ENCODE measurements around the gene KRT84.

The KRT84 gene

GRCh38 chr12:52366738-52367485 is 18.5 kb downstream of the KRT84 start, which contains the start of gene KRT85:
TSS of gene KRT85 (minus strand) at chr12:52367481. CDS start at chr12:52367405, 76 bp downstream.
- TF ChIP-seq CTCF (IDR thresholded peaks at IDR 0.05; ENCODE audit: control extremely low read depth, extremely low read depth, low read depth, missing control alignments), result no peak
- ChIA-PET POLR2A (no interaction called here), CTCF (interaction anchor here (0.9 to 1.1 kb wide), 3 partner anchors 19 to 504 kb away, joined by 3 read pairs; partner anchors contain the start of gene KRT84)
- no peak for DNase-seq (ENCODE audit: extremely low spot score)

DNA sequence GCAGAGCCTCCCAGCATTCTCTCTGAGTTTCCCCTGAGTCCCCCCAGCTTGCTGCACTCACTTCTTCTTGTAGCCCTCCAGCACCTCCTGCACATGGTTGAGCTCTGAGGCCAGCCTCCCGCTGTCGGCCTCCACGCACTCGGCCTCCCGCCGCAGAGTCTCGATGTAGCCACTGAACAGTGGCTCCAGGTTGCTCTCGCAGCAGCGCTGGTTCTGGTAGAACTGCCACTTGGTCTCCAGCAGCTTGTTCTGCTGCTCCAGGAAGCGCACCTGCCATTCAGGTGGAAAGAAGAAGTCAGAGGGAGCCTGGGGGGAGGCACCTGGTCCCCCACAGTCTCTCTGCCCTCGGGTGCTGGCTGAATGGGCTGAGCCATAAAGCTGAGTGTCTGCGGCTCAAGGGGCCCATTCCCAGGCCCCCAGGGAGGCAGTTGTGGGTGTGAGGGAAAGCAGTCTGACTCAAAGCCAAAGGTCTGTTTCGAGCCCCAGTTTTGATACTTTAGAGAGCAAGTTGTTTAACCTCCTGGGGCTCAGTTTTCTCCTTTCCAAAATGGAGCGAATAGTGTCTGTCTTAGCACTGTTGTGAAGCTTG is 20.5 kb downstream of the KRT84 start:
- POLR2A ChIA-PET, result no interaction called here
- no peak for DNase-seq (ENCODE audit: extremely low spot score)
- CTCF ChIA-PET, result interaction anchor here (1.3 kb wide), 1 partner anchor 9 kb away, joined by 4 read pairs; no protein-coding TSS in a partner anchor
- TF ChIP-seq CTCF (IDR thresholded peaks at IDR 0.05; ENCODE audit: control extremely low read depth, extremely low read depth, low read depth, missing control alignments), result no peak

DNA sequence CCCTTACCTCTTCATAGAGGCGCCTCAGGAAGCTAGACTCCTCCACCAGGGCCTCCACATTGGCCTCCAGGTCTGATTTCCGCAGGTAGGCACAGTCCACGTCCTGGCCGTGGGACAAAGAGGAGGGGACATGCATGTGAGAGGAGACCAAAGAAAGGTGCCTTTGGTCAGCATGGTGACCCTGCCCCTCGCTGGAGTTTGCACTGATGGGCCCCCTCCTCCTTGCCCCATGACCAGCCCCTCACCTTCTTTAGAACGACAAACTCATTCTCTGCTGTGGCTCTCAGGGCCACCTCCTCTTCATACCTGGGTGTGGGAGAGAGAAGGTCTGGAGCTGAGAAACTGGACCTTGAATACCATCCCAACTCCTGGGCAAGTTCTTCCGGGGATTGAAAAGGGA is 21.4 kb downstream of the KRT84 start:
- CTCF ChIA-PET, result interaction anchor here (0.8 to 1.3 kb wide), 2 partner anchors 9 to 10 kb away, joined by 3 to 4 read pairs; no protein-coding TSS in a partner anchor
- no peak for DNase-seq (ENCODE audit: extremely low spot score)
- TF ChIP-seq CTCF (IDR thresholded peaks at IDR 0.05; ENCODE audit: control extremely low read depth, extremely low read depth, low read depth, missing control alignments), result no peak
- POLR2A ChIA-PET, result no interaction called here

GRCh38 chr12:52363111-52363679 is 22.3 kb downstream of the KRT84 start:
- no peak for TF ChIP-seq CTCF (IDR thresholded peaks at IDR 0.05; ENCODE audit: control extremely low read depth, extremely low read depth, low read depth, missing control alignments)
- POLR2A ChIA-PET, result no interaction called here
- CTCF ChIA-PET, result no interaction called here
- no peak for DNase-seq (ENCODE audit: extremely low spot score)

DNA sequence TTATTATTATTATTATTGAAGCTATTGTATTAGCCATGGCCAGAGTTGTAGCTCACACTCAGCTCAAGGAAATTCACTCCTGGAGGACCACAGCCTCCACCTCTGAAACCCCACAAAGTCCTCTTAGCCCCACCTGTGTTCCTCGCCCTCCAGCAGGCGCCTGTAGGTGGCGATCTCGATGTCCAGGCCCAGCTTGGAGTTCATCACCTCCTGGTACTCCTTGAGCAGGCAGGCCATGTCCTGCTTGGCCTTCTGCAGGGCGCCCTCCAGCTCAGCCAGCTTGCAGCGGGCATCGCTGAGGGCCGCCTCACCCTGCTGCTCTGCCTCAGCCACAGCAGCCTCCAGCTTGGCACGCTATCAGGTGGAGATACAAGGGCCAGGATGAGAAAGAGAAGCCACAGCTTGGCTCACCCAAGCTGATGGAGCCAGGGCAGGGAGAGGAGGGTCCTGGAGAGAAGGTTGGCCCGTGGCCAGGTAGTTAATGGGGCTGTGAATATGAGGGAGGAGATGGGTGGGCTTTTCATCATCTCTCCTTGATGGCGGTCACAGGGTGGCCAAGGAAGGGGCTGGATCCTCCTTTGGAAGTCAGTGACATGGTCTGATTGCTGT is 23.2 kb downstream of the KRT84 start:
- TF ChIP-seq CTCF (IDR thresholded peaks at IDR 0.05; ENCODE audit: control extremely low read depth, extremely low read depth, low read depth, missing control alignments), result peak; percentile 6
- POLR2A ChIA-PET, result no interaction called here
- no peak for DNase-seq (ENCODE audit: extremely low spot score)
- CTCF ChIA-PET, result interaction anchor here (1.2 to 2.1 kb wide), 5 partner anchors 10 to 618 kb away, joined by 3 to 15 read pairs (median 7); no protein-coding TSS in a partner anchor

DNA sequence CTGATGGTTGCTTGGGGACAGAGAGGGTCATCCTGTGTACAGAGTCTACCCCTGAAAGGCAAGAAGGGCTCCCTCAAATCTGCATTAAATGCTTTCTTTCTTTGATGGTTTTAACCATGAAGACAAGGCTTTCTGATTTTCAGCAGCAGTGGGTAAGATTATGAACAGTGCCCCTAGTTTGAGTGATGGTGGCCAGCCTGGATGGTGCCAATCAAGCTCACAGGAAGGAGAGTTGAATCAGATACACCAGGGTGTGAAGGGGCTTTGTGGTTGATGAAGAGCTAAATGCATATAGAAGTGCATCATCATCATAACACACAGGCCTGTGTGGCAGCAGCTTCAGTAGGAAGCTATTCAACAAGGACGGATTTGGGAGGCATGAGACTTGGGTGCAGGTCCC is 23.9 kb downstream of the KRT84 start:
- no peak for DNase-seq (ENCODE audit: extremely low spot score)
- POLR2A ChIA-PET, result no interaction called here
- no peak for TF ChIP-seq CTCF (IDR thresholded peaks at IDR 0.05; ENCODE audit: control extremely low read depth, extremely low read depth, low read depth, missing control alignments)
- CTCF ChIA-PET, result interaction anchor here (0.7 to 2.1 kb wide), 11 partner anchors 9 to 619 kb away, joined by 3 to 15 read pairs (median 4); no protein-coding TSS in a partner anchor
